OCI-LY3 (cell line): ENCODE results near the gene TMEM127.

Source experiments
- CTCF ChIP-seq: fragments of 200-600, 300-600 bp; sonication (generic); IDR thresholded peaks from 2 replicates; pipeline ENCODE4 v1.5.1; 2014; ENCODE audit warnings: antibody characterized with exemption, low read length, low read depth
- EZH2phosphoT487 ChIP-seq: fragments of 200-600 bp; shearing (Covaris generic); IDR thresholded peaks from 2 replicates; pipeline ENCODE4 v1.6.1; 2018; ENCODE audit warnings: antibody characterized with exemption, mixed run types, low read depth

GRCh38 chr2:96198921-96199320, 66.9 kb downstream of the TMEM127 start:
- TF ChIP-seq CTCF (no peak), EZH2phosphoT487 (no peak)
